K562 (cell line): ENCODE results near the gene CFAP141. TPM values are rescaled to one million over a fixed set of nuclear protein-coding genes. Genes with fewer than 3 reads are reported as not detected.

ENCODE experiments used
- BMI1 ChIP-seq: fragments of 150-350 bp; IDR thresholded peaks from 2 replicates; pipeline ENCODE4 v1.6.1; 2014; ENCODE audit warnings: low read length
- CHD2 ChIP-seq: IDR thresholded peaks from 2 replicates; pipeline ENCODE4 v1.6.1; 2011; ENCODE audit warnings: low read depth, low read length
- CSDE1 ChIP-seq, 2 experiments: fragments of 450-650 bp; IDR thresholded peaks; 2 replicates each; pipeline ENCODE4 v1.6.1; 2016; ENCODE audit warnings: mild to moderate bottlenecking in 1 of 2
- FOXJ2 ChIP-seq: fragments of 200-800 bp; sonication (Bioruptor generic); IDR thresholded peaks from 2 replicates; pipeline ENCODE4 v1.6.1; 2016; ENCODE audit warnings: missing genetic modification characterization, missing compliant biosample characterization
- FOXJ3 ChIP-seq: sonication (generic); formaldehyde crosslinking; IDR thresholded peaks from 2 replicates; pipeline ENCODE4 v1.4.0; 2020; ENCODE audit warnings: mild to moderate bottlenecking, missing genetic modification reagents
- FOXK2 ChIP-seq, 2 experiments: fragments of 450-650 bp; IDR thresholded peaks in 1 of 2; conservative IDR thresholded peaks in 1 of 2; 2 replicates each; pipeline ENCODE4 v1.6.1; 2016; ENCODE audit warnings: low read depth in 2 of 2, mild to moderate bottlenecking in 1 of 2
- FOXM1 ChIP-seq, 2 experiments: fragments of 450-650 bp in 1 of 2; sonication (generic) in 1 of 2; formaldehyde crosslinking in 1 of 2; IDR thresholded peaks; 2 replicates each; pipeline versions ENCODE4 v1.6.1 to v1.9.0; 2017 to 2022; ENCODE audit warnings: low read depth in 2 of 2, mild to moderate bottlenecking in 2 of 2, missing genetic modification reagents in 1 of 2, moderate library complexity in 1 of 2
- FOXP1 ChIP-seq: sonication (generic); formaldehyde crosslinking; IDR thresholded peaks from 2 replicates; pipeline ENCODE4 v1.8.0; 2022; ENCODE audit warnings: mild to moderate bottlenecking, missing genetic modification reagents
- HDAC8 ChIP-seq: fragments of 450-650 bp; IDR thresholded peaks from 2 replicates; pipeline ENCODE4 v1.6.1; 2016; ENCODE audit warnings: mild to moderate bottlenecking, missing genetic modification characterization, moderate library complexity, missing compliant biosample characterization
- HNRNPK ChIP-seq: fragments of 200-400 bp; formaldehyde crosslinking; IDR thresholded peaks from one replicate; pipeline ENCODE4 v1.6.1; 2018; ENCODE audit warnings: mild to moderate bottlenecking, low read depth, low read length; ENCODE audit not compliant: poor library complexity, severe bottlenecking
- LEF1 ChIP-seq: fragments of 450-650 bp; IDR thresholded peaks from 2 replicates; pipeline ENCODE4 v1.6.1; 2016; ENCODE audit warnings: mild to moderate bottlenecking
- MAFK ChIP-seq: IDR thresholded peaks from 2 replicates; pipeline ENCODE4 v1.6.1; 2011; ENCODE audit warnings: low read length, improper control_type of control experiment
- MEIS2 ChIP-seq: fragments of 450-650 bp; IDR thresholded peaks from 2 replicates; pipeline ENCODE4 v1.6.1; 2014; ENCODE audit warnings: mild to moderate bottlenecking; ENCODE audit not compliant: partially characterized antibody
- MTA2 ChIP-seq: fragments of 450-650 bp; IDR thresholded peaks from 2 replicates; pipeline ENCODE4 v1.6.1; 2016; ENCODE audit warnings: low read depth
- MXI1 ChIP-seq: IDR thresholded peaks from 2 replicates; pipeline ENCODE4 v1.6.1; 2011; ENCODE audit warnings: low read depth, mild to moderate bottlenecking, improper control_type of control experiment, low read length
- MYBL2 ChIP-seq, 2 experiments: fragments of 450-650 bp in 1 of 2; sonication (generic) in 1 of 2; formaldehyde crosslinking in 1 of 2; IDR thresholded peaks; 2 replicates each; pipeline versions ENCODE4 v1.6.1 to v1.8.1; 2017 to 2022; ENCODE audit warnings: borderline replicate concordance in 1 of 2, inconsistent platforms in 1 of 2, low read depth in 1 of 2, mild to moderate bottlenecking in 1 of 2, missing genetic modification reagents in 1 of 2, moderate library complexity in 1 of 2
- POLR2AphosphoS5 ChIP-seq: IDR thresholded peaks from 2 replicates; pipeline ENCODE4 v1.6.1; 2011; ENCODE audit warnings: mild to moderate bottlenecking, low read depth, low read length, moderate library complexity; ENCODE audit not compliant: control insufficient read depth, insufficient read depth
- RBFOX2 ChIP-seq: fragments of 200-400 bp; formaldehyde crosslinking; IDR thresholded peaks from 2 replicates; pipeline ENCODE4 v1.6.1; 2017; ENCODE audit warnings: low read depth, mild to moderate bottlenecking, low read length, moderate library complexity
- SOX6 ChIP-seq: fragments of 450-650 bp; IDR thresholded peaks from 2 replicates; pipeline ENCODE4 v1.6.1; 2014; ENCODE audit warnings: mild to moderate bottlenecking
- STAG1 ChIP-seq: sonication (generic); formaldehyde crosslinking; IDR thresholded peaks from 2 replicates; pipeline ENCODE4 v1.5.0; 2020; ENCODE audit warnings: missing genetic modification reagents, borderline replicate concordance
- ZC3H11A ChIP-seq: IDR thresholded peaks from 2 replicates; pipeline ENCODE4 v1.6.1; 2012; ENCODE audit warnings: low read depth, low read length, improper control_type of control experiment
- ZKSCAN8 ChIP-seq: fragments of 200-800 bp; sonication (Bioruptor generic); IDR thresholded peaks from 2 replicates; pipeline ENCODE4 v1.6.1; 2016; ENCODE audit warnings: missing genetic modification characterization, missing compliant biosample characterization
- ZNF197 ChIP-seq: fragments of 200-800 bp; sonication (Bioruptor generic); IDR thresholded peaks from 2 replicates; pipeline ENCODE4 v1.6.1; 2016; ENCODE audit warnings: low read depth, missing genetic modification characterization, missing compliant biosample characterization
- ZNF224 ChIP-seq: sonication (generic); formaldehyde crosslinking; IDR thresholded peaks from 2 replicates; pipeline ENCODE4 v1.8.0; 2022; ENCODE audit warnings: mild to moderate bottlenecking, missing genetic modification reagents
- ZNF436 ChIP-seq: fragments of 250-450, 450-650 bp; sonication (Bioruptor Pico); formaldehyde crosslinking; IDR thresholded peaks from 2 replicates; pipeline ENCODE4 v1.7.0; 2020; ENCODE audit warnings: mild to moderate bottlenecking
- polyA plus RNA-seq, 8 experiments: library from polyadenylated mRNA; depleted of rRNA in 4 of 8; stranded (reverse) in 5 of 8; unstranded in 3 of 8; fragments of >200 nt; fragmentation: Nextera tagmentation in 2 of 8; fragmentation: Illumina TruSeq in 1 of 8; extraction: Ambion mirVana in 2 of 8; extraction: Trizol in 1 of 8; gene quantifications; 2 replicates each; pipeline versions ENCODE4 v1.2.1 to v1.2.3, GENCODE V29; 2011 to 2014; ENCODE audit warnings: inconsistent platforms in 1 of 8, missing spikeins in 1 of 8
- total RNA-seq, 7 experiments: library from RNA; depleted of rRNA in 6 of 7; stranded (reverse); fragments of >200 nt in 6 of 7; fragmentation: Illumina TruSeq in 2 of 7; extraction: Trizol in 2 of 7; gene quantifications; 2 replicates each; pipeline versions ENCODE4 v1.2.1 to v1.2.3, GENCODE V29; 2011 to 2021; ENCODE audit warnings: low replicate concordance in 1 of 7
- TF ChIP-seq, protein P1 (sequence below): fragments of 250-450 bp; sonication (Bioruptor Pico); IDR thresholded peaks from 2 replicates; pipeline ENCODE4 v1.5.0; 2020; ENCODE audit warnings: mild to moderate bottlenecking
- TF ChIP-seq, protein P2 (sequence below), 3 experiments: fragments of 200-800 bp in 1 of 3; sonication (Bioruptor generic) in 1 of 3; sonication (generic) in 1 of 3; formaldehyde crosslinking in 1 of 3; IDR thresholded peaks; 2 replicates each; pipeline versions ENCODE4 v1.6.1 to v1.8.0; 2016 to 2022; ENCODE audit warnings: mild to moderate bottlenecking in 2 of 3, missing compliant biosample characterization in 2 of 3, missing genetic modification characterization in 2 of 3, missing genetic modification reagents in 1 of 3
- TF ChIP-seq, protein P3 (sequence below): fragments of 450-650 bp; IDR thresholded peaks from 2 replicates; pipeline ENCODE4 v1.6.1; 2016

The CFAP141 gene
- total and polyA plus RNA-seq, 9 of the 15 experiments (the other 6 are each of a cell fraction or from before 2014, with no cell fraction given) = not detected

DNA sequence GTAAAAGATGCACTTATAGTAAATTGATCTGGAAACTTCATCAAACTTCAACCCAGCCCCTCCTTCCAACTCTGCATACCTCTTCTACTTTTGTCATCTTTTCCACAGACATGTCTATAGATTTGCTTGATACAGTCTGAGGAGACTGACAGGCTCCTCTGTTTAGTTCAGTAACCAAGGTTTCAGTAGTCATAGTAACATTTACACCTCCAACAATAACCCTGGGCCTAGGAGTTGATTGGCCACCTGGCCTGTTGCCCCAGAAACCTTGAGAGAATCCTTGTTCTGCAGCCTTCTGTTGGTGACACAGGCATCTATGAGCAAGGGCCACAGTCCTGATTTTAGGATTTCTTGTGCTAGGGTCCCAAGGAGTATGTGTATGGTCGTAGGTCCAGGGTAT lies at the start of gene CFAP141 (continued):
- TF ChIP-seq, protein P1, sequence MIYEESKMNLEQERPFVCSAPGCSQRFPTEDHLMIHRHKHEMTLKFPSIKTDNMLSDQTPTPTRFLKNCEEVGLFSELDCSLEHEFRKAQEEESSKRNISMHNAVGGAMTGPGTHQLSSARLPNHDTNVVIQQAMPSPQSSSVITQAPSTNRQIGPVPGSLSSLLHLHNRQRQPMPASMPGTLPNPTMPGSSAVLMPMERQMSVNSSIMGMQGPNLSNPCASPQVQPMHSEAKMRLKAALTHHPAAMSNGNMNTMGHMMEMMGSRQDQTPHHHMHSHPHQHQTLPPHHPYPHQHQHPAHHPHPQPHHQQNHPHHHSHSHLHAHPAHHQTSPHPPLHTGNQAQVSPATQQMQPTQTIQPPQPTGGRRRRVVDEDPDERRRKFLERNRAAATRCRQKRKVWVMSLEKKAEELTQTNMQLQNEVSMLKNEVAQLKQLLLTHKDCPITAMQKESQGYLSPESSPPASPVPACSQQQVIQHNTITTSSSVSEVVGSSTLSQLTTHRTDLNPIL (CRISPR knock-in tag) = no peak
- no peak for TF ChIP-seq HNRNPK
- no peak for TF ChIP-seq MTA2
- no peak for TF ChIP-seq HDAC8 (tag)
- peak in 1 of 2 experiments; percentile 56; a peak in 1 of 4 replicates for TF ChIP-seq CSDE1 (IDR thresholded peaks at IDR 0.05)
- TF ChIP-seq MYBL2 (IDR thresholded peaks at IDR 0.05; ENCODE audit: low read depth) = no peak
- TF ChIP-seq MYBL2 (CRISPR knock-in tag; IDR thresholded peaks at IDR 0.05; ENCODE audit: borderline replicate concordance) = no peak
- no peak for TF ChIP-seq SOX6
- TF ChIP-seq FOXJ2 (tag) = peak; percentile 98
- no peak for TF ChIP-seq ZKSCAN8 (CRISPR knock-in tag)
- TF ChIP-seq BMI1 = peak; percentile 70; the same call in 1 of the 2 replicates
- no peak for TF ChIP-seq ZNF224
- no peak for TF ChIP-seq RBFOX2
- TF ChIP-seq LEF1 = no peak
- TF ChIP-seq FOXK2 (conservative IDR thresholded peaks at IDR 0.05 in 1 of 2, IDR thresholded peaks at IDR 0.05 in 1 of 2; ENCODE audit: low read depth in 2 of 2) = no peak
- no peak for TF ChIP-seq MAFK
- TF ChIP-seq ZC3H11A = no peak
- no peak for TF ChIP-seq STAG1
- TF ChIP-seq POLR2AphosphoS5 = peak; percentile 17; the same call in 1 of the 2 replicates
- TF ChIP-seq, protein P2, sequence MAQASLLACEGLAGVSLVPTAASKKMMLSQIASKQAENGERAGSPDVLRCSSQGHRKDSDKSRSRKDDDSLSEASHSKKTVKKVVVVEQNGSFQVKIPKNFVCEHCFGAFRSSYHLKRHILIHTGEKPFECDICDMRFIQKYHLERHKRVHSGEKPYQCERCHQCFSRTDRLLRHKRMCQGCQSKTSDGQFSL (CRISPR knock-in tag; IDR thresholded peaks at IDR 0.05) = no peak
- TF ChIP-seq, protein P2 (tag; IDR thresholded peaks at IDR 0.05) = no peak
- no peak for TF ChIP-seq FOXP1
- no peak for TF ChIP-seq ZNF436
- TF ChIP-seq, protein P3, sequence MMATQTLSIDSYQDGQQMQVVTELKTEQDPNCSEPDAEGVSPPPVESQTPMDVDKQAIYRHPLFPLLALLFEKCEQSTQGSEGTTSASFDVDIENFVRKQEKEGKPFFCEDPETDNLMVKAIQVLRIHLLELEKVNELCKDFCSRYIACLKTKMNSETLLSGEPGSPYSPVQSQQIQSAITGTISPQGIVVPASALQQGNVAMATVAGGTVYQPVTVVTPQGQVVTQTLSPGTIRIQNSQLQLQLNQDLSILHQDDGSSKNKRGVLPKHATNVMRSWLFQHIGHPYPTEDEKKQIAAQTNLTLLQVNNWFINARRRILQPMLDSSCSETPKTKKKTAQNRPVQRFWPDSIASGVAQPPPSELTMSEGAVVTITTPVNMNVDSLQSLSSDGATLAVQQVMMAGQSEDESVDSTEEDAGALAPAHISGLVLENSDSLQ = peak; percentile 78
- no peak for TF ChIP-seq FOXM1 (IDR thresholded peaks at IDR 0.05; ENCODE audit: low read depth)
- no peak for TF ChIP-seq FOXM1 (CRISPR knock-in tag; IDR thresholded peaks at IDR 0.05; ENCODE audit: low read depth)
- no peak for TF ChIP-seq ZNF197
- no peak for TF ChIP-seq MEIS2
- TF ChIP-seq FOXJ3 = peak; percentile 77
- TF ChIP-seq MXI1 = peak; percentile 97
- TF ChIP-seq CHD2 = no peak
